Upper lobe of left lung (tissue), 4 donors: ENCODE measurements around the gene LMO7.

ENCODE experiments used
- EP300 ChIP-seq, 4 donors: sonication (generic); formaldehyde crosslinking; IDR thresholded peaks; one replicate each; pipeline ENCODE4 v1.5.1; 2017; ENCODE audit warnings: antibody characterized with exemption in 4 of 4, control low read depth in 2 of 4
- POLR2A ChIP-seq, 4 donors: fragments of 450-650 bp; IDR thresholded peaks; one replicate each; pipeline ENCODE4 v1.5.1; 2016 to 2017; ENCODE audit warnings: antibody characterized with exemption in 4 of 4, mild to moderate bottlenecking in 2 of 4

- no peak for TF ChIP-seq POLR2A (IDR thresholded peaks at IDR 0.05)
- TF ChIP-seq EP300 (IDR thresholded peaks at IDR 0.05) = no peak
Observed at GRCh38 chr13:75889427-75889826, 253.3 kb downstream of the LMO7 start.
